Memory B cell (primary cell): ENCODE data around the gene SPON1.
"Not testable (repeated sequence)": the region's sequence is repeated elsewhere in the genome, so short reads cannot be mapped to it uniquely, and the experiment has no call there.

Source experiments
- ATAC-seq: fragments of 150-1000 bp; cut with Tn5 transposase; 2 replicates; pipeline ENCODE4 v1.10.0; 2021; ENCODE audit warnings: low read depth, mild to moderate bottlenecking, moderate library complexity
- DNase-seq, 2 donors: peaks; one replicate each; pipeline ENCODE4 v3.0.0; 2022; ENCODE audit warnings: low spot score in 2 of 2
- H3K27ac Mint-ChIP-seq: one replicate; pipeline ENCODE4 v1.8.0; 2022; ENCODE audit warnings: mild to moderate bottlenecking, moderate library complexity, mixed read lengths
- H3K27me3 Mint-ChIP-seq: one replicate; pipeline ENCODE4 v1.8.0; 2022; ENCODE audit warnings: mixed read lengths
- H3K36me3 Mint-ChIP-seq: one replicate; pipeline ENCODE4 v1.8.0; 2022; ENCODE audit warnings: mild to moderate bottlenecking, mixed read lengths
- H3K4me1 Mint-ChIP-seq: one replicate; pipeline ENCODE4 v1.8.0; 2022; ENCODE audit warnings: mixed read lengths
- H3K4me3 Mint-ChIP-seq: one replicate; pipeline ENCODE4 v1.8.0; 2022; ENCODE audit warnings: mild to moderate bottlenecking, moderate library complexity, mixed read lengths
- H3K9me3 Mint-ChIP-seq: one replicate; pipeline ENCODE4 v1.8.0; 2022; ENCODE audit warnings: mixed read lengths

Gene SPON1

DNA sequence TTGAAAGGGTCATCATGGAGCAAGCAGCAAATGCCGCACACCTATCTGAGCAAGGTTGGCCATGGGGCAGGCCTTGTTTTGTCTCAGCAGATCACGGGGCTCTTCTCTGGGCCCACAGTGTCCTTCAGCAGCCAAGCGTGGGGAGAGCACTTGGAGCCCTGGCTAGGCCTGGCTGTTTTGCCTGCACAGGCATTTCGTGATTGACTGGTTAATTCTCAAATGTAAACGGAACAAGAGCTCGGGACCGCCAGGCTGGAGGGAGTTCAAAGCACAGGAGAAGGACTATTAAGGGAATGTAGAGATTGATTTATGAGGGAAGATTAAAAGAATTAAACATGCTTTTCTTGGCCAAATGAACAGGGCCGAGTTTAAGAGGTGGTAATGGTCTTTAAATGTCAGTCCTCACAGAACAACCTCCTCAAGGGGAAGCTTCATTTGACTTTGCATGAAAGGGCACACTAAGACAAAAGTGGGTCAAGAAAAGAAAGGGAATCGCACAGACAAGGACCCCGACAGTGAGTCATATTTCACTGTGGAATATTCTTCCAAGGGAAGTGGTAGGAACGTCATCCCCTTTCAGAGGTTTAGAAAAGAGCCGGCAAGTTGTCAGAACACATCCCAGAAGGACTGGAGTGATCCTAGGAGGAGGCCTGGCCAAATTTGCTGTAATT is 20.7 kb downstream of the SPON1 start:
- no peaks in the 10 kb centered on the region for H3K36me3 Mint-ChIP-seq
- H3K4me3 Mint-ChIP-seq, result no peak overlapping the region
- ATAC-seq (no peak), DNase-seq (no peak)
- no peaks in the 10 kb centered on the region for H3K4me1 Mint-ChIP-seq
- no peaks in the 10 kb centered on the region for H3K9me3 Mint-ChIP-seq
- no peak overlapping the region for H3K27ac Mint-ChIP-seq
- H3K27me3 Mint-ChIP-seq, result peaks cover 6% of the 10 kb centered on the region

DNA sequence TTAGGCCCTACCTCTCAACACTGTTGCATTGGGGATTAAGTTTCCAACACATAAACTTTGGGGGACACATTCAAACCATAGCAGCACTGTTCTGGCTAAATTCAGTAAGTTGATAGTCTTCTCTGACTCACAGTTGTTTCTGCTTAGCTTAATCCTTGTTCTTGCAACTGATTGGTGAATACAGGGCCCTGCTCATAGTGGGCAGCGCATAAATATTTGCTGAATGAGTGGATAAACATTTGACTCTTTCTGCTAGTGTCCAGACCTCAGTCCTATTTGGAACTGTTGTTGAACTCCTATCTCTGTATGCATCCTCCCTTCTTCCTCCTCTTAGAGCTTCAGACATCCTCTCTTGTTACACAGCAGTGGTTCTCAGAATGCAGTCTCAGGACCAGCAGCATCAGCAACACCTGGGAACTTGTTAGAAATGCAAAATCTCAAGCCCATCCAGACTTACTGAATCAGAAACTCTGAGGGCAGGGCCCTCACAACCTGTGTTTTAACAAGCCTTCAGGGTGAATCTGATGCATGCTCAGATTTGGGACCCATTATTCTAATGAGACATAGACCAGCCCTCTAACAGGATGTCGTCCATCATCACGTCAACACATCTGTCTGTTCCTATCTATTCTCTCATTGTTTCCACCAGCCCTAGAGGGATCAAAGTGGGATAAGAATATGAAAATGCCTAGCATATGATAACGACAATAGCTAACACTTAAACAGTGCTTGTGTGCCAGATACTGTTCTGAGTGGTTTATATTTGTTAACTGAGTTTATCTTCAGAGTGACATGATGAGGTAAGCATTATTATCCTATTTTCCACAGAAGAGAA is 22.3 kb downstream of the SPON1 start:
- H3K36me3 Mint-ChIP-seq, result no peaks in the 10 kb centered on the region
- ATAC-seq, result no peak
- no peaks in the 10 kb centered on the region for H3K4me1 Mint-ChIP-seq
- no peak for DNase-seq
- no peak overlapping the region for H3K4me3 Mint-ChIP-seq
- H3K9me3 Mint-ChIP-seq, result no peaks in the 10 kb centered on the region
- no peak overlapping the region for H3K27ac Mint-ChIP-seq
- H3K27me3 Mint-ChIP-seq, result peaks cover 5% of the 10 kb centered on the region

DNA sequence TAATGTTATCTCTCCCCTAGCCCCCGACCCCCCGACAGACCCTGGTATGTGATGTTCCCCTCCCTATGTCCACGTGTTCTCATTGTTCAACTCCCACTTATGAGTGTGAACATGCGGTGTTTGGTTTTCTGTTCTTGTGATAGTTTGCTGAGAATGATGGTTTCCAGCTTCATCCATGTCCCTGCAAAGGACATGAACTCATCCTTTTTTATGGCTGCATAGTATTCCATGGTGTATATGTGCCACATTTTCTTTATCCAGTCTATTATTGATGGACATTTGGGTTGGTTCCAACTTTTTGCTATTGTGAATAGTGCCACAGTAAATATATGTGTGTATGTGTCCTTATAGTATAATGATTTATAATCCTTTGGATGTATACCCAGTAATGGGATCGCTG is 24.2 kb downstream of the SPON1 start:
- H3K9me3 Mint-ChIP-seq, DNase-seq, H3K4me1 Mint-ChIP-seq, H3K4me3 Mint-ChIP-seq, H3K27me3 Mint-ChIP-seq, ATAC-seq, H3K36me3 Mint-ChIP-seq, H3K27ac Mint-ChIP-seq: not testable (repeated sequence)

DNA sequence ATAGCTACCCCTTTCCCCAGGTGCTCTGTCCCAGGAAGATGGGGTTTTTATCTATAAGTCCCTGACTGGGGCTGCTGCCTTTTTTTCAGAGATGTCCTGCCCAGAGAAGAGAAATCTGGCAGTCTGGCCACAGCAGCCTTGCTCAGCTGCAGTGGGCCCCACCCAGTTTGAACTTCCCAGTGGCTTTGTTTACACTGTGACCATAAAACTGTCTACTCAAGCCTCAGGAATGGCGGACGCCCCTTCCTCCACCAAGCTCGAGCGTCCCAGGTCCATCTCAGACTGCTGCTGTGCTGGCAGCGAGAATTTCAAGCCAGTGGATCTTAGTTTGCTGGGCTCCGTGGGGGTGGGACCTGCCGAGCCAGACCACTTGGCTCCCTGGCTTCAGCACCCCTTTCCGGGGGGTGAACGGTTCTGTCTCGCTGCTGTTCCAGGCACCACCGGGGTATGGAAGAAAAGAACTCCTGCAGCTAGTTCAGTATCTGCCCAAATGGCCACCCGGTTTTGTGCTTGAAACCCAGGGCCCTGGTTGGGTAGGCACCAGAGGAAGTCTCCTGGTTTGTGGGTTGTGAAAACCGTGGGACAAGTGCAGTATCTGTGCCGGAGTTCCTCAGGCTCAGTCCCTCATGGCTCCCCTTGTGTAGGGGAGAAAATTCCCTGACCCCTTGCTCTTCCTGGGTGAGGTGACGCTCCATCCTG is 29.8 kb downstream of the SPON1 start:
- not testable (repeated sequence) for H3K9me3 Mint-ChIP-seq, H3K36me3 Mint-ChIP-seq, H3K27ac Mint-ChIP-seq, ATAC-seq, H3K4me3 Mint-ChIP-seq, H3K4me1 Mint-ChIP-seq, DNase-seq
- peaks cover 16% of the 10 kb centered on the region for H3K27me3 Mint-ChIP-seq

DNA sequence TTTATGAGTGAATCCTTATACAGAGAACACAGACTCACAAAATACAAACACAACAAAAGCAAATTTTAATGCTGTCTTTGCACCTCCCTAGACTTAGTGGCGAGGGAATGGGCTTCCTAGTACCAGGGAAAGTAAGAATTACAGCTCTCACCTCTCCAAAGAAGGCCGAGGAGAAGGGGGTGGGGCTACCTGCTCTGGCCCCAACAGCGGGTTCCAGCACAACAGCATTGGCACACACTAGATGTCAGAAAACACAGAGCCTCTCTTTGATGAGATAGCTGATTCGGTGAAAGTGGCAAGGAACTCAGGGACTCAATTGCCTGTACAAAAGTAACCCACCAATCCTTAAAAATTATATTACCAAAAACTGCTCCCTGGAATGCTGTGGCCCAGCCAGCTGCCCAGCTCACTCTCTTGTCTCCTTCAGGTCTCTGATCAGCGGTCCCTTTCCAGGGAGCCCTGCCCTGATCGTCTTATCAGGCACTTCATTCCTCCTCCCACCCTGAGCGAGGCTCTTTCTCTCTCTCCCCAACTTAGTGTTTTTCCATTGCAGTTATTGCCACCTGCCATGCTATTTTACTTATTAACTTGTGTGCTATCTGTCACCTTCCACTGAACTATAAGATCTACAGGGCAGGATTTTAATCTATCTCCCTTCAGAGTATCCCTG is 30.7 kb downstream of the SPON1 start:
- peaks cover 16% of the 10 kb centered on the region for H3K27me3 Mint-ChIP-seq
- H3K4me3 Mint-ChIP-seq, result no peak overlapping the region
- no peaks in the 10 kb centered on the region for H3K36me3 Mint-ChIP-seq
- no peak overlapping the region for H3K27ac Mint-ChIP-seq
- no peak for DNase-seq
- H3K9me3 Mint-ChIP-seq, result no peaks in the 10 kb centered on the region
- ATAC-seq, result no peak
- H3K4me1 Mint-ChIP-seq, result no peaks in the 10 kb centered on the region

DNA sequence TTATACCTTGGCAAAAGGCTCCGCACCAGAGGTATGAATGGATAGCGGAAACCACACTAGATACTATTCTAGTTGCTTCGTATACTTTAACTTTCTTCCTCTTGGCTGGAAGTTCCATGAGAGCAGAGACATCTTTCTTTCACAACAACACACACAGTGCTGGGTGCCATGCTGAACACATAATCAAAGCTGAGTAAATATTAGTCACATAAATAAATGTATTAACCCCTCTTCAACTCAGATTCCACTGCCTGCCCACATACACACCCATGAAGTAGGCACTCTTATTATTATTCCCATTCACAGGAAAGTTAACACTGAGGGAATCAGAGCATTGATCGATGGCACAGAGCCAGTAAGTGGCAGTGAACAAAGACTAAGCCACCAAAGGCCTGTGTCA is 35.4 kb downstream of the SPON1 start:
- H3K36me3 Mint-ChIP-seq, result peaks cover 3% of the 10 kb centered on the region
- ATAC-seq (no peak), DNase-seq (no peak)
- H3K4me1 Mint-ChIP-seq, result no peaks in the 10 kb centered on the region
- H3K27me3 Mint-ChIP-seq, result peaks cover 18% of the 10 kb centered on the region
- H3K4me3 Mint-ChIP-seq, result no peak overlapping the region
- H3K27ac Mint-ChIP-seq, result no peak overlapping the region
- H3K9me3 Mint-ChIP-seq, result peaks cover 7% of the 10 kb centered on the region

DNA sequence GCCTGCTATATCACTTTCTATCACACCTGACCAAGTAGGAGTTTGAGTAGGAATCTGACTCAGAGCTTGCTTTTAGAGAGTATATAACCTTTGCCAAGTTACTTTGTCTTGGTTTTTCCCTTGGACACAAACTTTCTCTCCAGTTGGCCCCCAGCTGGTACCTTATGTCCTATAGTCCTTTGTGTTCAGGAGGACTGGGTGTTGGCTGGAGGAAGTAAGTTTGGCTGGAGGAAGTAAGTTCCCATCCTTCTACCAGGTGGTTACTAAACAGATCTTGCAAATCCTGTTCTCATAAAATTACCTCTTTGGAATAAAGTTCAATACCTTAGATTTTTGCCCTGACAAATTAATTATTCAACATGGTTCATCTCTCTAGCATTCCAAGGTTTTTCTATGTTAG is 37.2 kb downstream of the SPON1 start:
- Mint-ChIP-seq H3K27me3 (peaks cover 18% of the 10 kb centered on the region), H3K27ac (no peak overlapping the region), H3K36me3 (peaks cover 3% of the 10 kb centered on the region), H3K4me3 (no peak overlapping the region), H3K4me1 (no peaks in the 10 kb centered on the region), H3K9me3 (peaks cover 7% of the 10 kb centered on the region)
- DNase-seq, result no peak
- ATAC-seq, result no peak

DNA sequence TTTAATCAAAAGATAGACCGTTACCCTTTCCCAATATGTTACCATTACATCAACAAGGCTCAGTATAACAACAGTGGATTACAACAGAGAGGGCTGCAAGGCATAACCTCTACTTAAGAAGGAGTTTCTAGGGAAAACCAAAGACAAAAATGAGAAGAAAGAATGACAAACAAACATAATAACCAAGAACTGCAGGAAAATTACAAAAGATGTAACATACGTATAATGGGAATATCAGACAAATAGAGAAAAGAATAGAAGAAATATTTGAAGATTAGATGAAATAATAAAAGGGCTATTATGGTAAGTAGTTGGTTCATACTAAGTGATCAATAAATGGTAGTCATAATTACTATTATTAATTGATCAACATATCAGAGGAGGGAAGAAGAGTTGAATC is 39.1 kb downstream of the SPON1 start:
- Mint-ChIP-seq H3K4me1 (no peaks in the 10 kb centered on the region), H3K27ac (no peak overlapping the region), H3K27me3 (peaks cover 18% of the 10 kb centered on the region), H3K9me3 (peaks cover 7% of the 10 kb centered on the region), H3K4me3 (no peak overlapping the region), H3K36me3 (peaks cover 3% of the 10 kb centered on the region)
- DNase-seq (no peak), ATAC-seq (no peak)

DNA sequence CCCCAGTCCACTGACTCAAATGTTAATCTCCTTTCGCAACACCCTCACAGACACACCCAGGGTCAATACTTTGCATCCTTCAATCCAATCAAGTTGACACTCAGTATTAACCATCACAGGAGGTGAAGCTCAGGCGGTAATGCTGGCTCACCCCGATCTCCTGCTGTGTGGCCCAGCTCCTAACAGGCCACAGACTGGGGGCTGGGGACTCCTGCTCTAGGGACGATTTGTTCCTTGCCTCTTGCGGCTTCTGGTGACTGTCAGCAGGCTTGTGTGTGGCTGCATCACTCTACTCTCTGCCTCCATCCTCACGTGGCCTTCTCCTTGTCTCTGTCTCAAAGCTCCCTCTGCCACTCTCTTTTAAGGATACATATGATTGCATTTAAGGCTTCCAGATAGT is 45.0 kb downstream of the SPON1 start:
- Mint-ChIP-seq H3K4me3 (no peak overlapping the region), H3K27me3 (peaks cover 12% of the 10 kb centered on the region), H3K36me3 (no peaks in the 10 kb centered on the region), H3K9me3 (no peaks in the 10 kb centered on the region), H3K4me1 (no peaks in the 10 kb centered on the region), H3K27ac (no peak overlapping the region)
- ATAC-seq (no peak), DNase-seq (no peak)

DNA sequence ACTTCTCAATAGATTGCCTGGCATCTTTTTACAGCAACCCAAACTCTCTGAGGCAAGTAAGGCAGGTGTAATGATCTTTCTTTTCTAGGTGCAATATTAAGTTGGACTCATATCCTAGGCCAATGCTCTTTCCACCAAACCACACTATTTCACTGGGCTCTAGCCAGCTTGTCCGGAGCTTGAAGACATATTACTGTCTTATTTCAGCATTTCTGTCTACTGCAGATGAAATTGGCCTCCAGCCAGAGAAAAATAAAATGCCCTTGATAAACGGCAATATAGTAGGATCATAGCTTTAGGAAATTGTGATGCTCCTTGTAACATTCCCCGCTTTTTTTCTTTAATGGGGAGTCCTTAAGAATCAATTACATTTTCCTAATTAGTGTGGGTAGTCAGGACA is 48.1 kb downstream of the SPON1 start:
- no peak for ATAC-seq
- H3K4me1 Mint-ChIP-seq, result no peaks in the 10 kb centered on the region
- H3K27ac Mint-ChIP-seq, result no peak overlapping the region
- H3K9me3 Mint-ChIP-seq, result no peaks in the 10 kb centered on the region
- no peak for DNase-seq
- peaks cover 4% of the 10 kb centered on the region for H3K27me3 Mint-ChIP-seq
- H3K36me3 Mint-ChIP-seq, result no peaks in the 10 kb centered on the region
- no peak overlapping the region for H3K4me3 Mint-ChIP-seq

DNA sequence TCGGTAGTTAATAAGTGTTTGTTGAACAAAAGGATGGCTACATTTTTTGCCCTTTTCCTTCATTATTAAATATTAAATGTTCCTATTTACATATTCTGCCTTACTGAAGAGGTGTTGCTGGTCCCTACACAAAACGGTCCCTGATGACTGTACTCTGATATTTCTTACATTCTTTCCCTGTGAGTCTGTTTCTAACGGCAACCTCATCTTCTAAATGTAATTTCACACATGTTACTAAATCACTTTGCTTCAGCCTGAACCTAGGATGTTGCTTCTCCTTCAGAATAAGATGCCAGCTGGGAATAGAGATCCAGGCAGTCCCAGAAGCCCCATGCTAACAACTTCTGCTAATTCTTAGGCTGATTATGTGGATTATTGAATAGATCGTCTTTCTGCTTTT is 50.3 kb downstream of the SPON1 start:
- no peak for ATAC-seq
- Mint-ChIP-seq H3K27ac (no peak overlapping the region), H3K4me1 (no peaks in the 10 kb centered on the region), H3K9me3 (no peaks in the 10 kb centered on the region), H3K27me3 (peaks cover 3% of the 10 kb centered on the region), H3K36me3 (no peaks in the 10 kb centered on the region), H3K4me3 (no peak overlapping the region)
- DNase-seq, result no peak

DNA sequence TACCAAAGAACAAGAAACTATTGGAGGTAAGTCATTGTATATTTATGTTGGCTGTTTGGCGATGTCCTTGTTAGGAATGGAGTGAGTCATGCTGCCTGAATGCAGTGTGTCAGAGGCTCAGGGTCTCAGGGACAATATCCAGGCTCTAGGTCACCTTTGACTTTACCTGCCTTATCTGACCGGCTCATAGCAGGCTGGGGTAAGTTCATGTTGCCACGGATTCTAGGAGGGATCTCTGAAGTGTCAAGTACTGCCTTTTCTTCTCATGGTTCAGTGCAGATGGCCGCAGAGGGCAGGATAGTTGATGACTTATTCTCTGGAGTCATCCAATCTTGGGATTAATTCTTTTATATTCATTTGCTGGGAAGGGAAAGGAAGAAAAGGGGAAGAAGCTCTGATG is 53.2 kb downstream of the SPON1 start:
- no peaks in the 10 kb centered on the region for H3K9me3 Mint-ChIP-seq
- no peaks in the 10 kb centered on the region for H3K4me1 Mint-ChIP-seq
- peaks cover 1% of the 10 kb centered on the region for H3K27me3 Mint-ChIP-seq
- no peak overlapping the region for H3K27ac Mint-ChIP-seq
- ATAC-seq (no peak), DNase-seq (no peak)
- no peak overlapping the region for H3K4me3 Mint-ChIP-seq
- no peaks in the 10 kb centered on the region for H3K36me3 Mint-ChIP-seq

DNA sequence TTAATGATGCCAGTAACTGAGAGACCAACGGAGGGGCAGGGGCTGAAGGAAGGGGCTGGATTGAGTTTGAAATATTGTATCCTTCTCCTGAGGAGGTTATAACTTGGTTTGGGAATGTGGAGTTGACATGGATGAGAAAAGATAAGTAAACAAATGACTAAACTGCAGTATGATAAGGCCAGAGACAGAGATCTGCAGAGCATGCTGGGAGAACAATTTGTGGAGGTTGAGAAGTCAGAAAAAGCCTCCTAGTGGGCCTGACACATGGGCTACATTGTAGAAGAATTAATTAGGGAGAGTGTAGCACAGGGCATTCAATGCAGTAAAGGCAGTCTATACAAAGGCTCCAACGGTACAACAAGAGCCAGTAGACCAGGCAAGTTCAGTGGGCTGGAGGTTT is 55.9 kb downstream of the SPON1 start:
- DNase-seq (no peak), ATAC-seq (no peak)
- H3K4me3 Mint-ChIP-seq, result no peak overlapping the region
- H3K9me3 Mint-ChIP-seq, result no peaks in the 10 kb centered on the region
- peaks cover 9% of the 10 kb centered on the region for H3K27me3 Mint-ChIP-seq
- H3K4me1 Mint-ChIP-seq, result no peaks in the 10 kb centered on the region
- H3K36me3 Mint-ChIP-seq, result no peaks in the 10 kb centered on the region
- H3K27ac Mint-ChIP-seq, result no peak overlapping the region

DNA sequence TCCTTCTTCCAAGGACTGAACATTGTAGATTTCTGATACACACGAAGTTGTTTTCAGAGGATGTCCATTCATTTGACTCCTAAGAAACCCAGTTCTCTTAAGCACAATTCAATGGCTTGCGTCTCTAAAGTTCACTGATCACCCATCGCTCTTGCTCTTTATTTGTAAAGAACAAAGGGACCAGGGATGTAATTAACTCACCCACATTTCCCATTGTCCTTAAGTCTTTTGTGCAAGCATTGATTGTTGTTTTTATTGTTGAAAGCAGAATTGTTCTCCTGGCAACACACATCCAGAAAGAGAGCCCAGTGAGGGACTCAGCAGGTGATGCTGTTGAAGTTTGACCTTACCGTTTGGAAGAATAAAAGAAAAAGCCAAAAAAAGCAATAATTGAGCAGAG is 59.2 kb downstream of the SPON1 start:
- Mint-ChIP-seq H3K27ac (no peak overlapping the region), H3K4me1 (no peaks in the 10 kb centered on the region), H3K4me3 (no peak overlapping the region), H3K27me3 (peaks cover 16% of the 10 kb centered on the region), H3K9me3 (no peaks in the 10 kb centered on the region), H3K36me3 (no peaks in the 10 kb centered on the region)
- ATAC-seq (no peak), DNase-seq (no peak)
